ENCODE results near the gene CXCR6. TPM values are rescaled to one million over a fixed set of nuclear protein-coding genes. Genes with fewer than 3 reads are reported as not detected.

Gene CXCR6
- total and polyA plus RNA-seq, 2 donors (not counting 1 experiment from before 2014, with no cell fraction given): not detected

- H3K36me3 ChIP-seq (ENCODE audit: control insufficient read depth, insufficient read depth, low read length): peaks cover 32% of the 10 kb centered on the region
- no peak overlapping the region for H3K4me2 ChIP-seq (ENCODE audit: extremely low read depth, insufficient read depth, low read length)
- no peak overlapping the region for H3K4me3 ChIP-seq (replicated peaks in 1 of 4; ENCODE audit: control extremely low read depth in 1 of 4, insufficient read depth in 1 of 4, low read depth in 3 of 4, low read length in 4 of 4)
- no peak overlapping the region for H3K27ac ChIP-seq (ENCODE audit: insufficient read depth, low read length)
- H2AFZ ChIP-seq (ENCODE audit: low read length): no peak overlapping the region
- DNase-seq (ENCODE audit: low read depth in 2 of 2): no peak
- no peak overlapping the region for H3K9ac ChIP-seq (ENCODE audit: insufficient read depth, low read length)
- H3K27me3 ChIP-seq (ENCODE audit: control insufficient read depth, insufficient read depth, low read length): no peaks in the 10 kb centered on the region
- H4K20me1 ChIP-seq (ENCODE audit: control insufficient read depth, extremely low read depth, insufficient read depth, low read length): no peaks in the 10 kb centered on the region
- no peak for TF ChIP-seq CTCF (conservative IDR thresholded peaks at IDR 0.05 in 1 of 2, IDR thresholded peaks at IDR 0.05 in 1 of 2; ENCODE audit: low read depth in 1 of 2, low read length in 2 of 2)
- TF ChIP-seq EZH2 (IDR thresholded peaks at IDR 0.05; ENCODE audit: low read length, missing control alignments): no peak
- H3K79me2 ChIP-seq (ENCODE audit: control insufficient read depth, insufficient read depth, low read length): no peaks in the 10 kb centered on the region
- H3K9me3 ChIP-seq (ENCODE audit: control insufficient read depth, insufficient read depth, low read depth, low read length): no peaks in the 10 kb centered on the region
- H3K4me1 ChIP-seq (ENCODE audit: control insufficient read depth, extremely low read depth, insufficient read depth, low read length): peaks cover 18% of the 10 kb centered on the region
These were observed 6.9 kb downstream of the CXCR6 start for GRCh38 chr3:45950131-45950530.

- TF ChIP-seq CTCF (conservative IDR thresholded peaks at IDR 0.05 in 1 of 2, IDR thresholded peaks at IDR 0.05 in 1 of 2; ENCODE audit: low read depth in 1 of 2, low read length in 2 of 2): no peak
- TF ChIP-seq EZH2 (IDR thresholded peaks at IDR 0.05; ENCODE audit: low read length, missing control alignments): no peak
- Histone ChIP-seq H3K27me3 (ENCODE audit: control insufficient read depth, insufficient read depth, low read length) (no peaks in the 10 kb centered on the region), H3K36me3 (ENCODE audit: control insufficient read depth, insufficient read depth, low read length) (peaks cover 33% of the 10 kb centered on the region), H4K20me1 (ENCODE audit: control insufficient read depth, extremely low read depth, insufficient read depth, low read length) (no peaks in the 10 kb centered on the region), H3K4me3 (replicated peaks in 1 of 4; ENCODE audit: control extremely low read depth in 1 of 4, insufficient read depth in 1 of 4, low read depth in 3 of 4, low read length in 4 of 4) (no peak overlapping the region), H3K4me1 (ENCODE audit: control insufficient read depth, extremely low read depth, insufficient read depth, low read length) (peaks cover 18% of the 10 kb centered on the region), H3K9ac (ENCODE audit: insufficient read depth, low read length) (no peak overlapping the region), H3K79me2 (ENCODE audit: control insufficient read depth, insufficient read depth, low read length) (no peaks in the 10 kb centered on the region), H3K4me2 (ENCODE audit: extremely low read depth, insufficient read depth, low read length) (no peak overlapping the region), H3K27ac (ENCODE audit: insufficient read depth, low read length) (no peak overlapping the region), H2AFZ (ENCODE audit: low read length) (no peak overlapping the region), H3K9me3 (ENCODE audit: control insufficient read depth, insufficient read depth, low read depth, low read length) (no peaks in the 10 kb centered on the region)
- DNase-seq (ENCODE audit: low read depth in 2 of 2): no peak
These were observed 7.7 kb downstream of the CXCR6 start for GRCh38 chr3:45950686-45951600.

- TF ChIP-seq EZH2 (IDR thresholded peaks at IDR 0.05; ENCODE audit: low read length, missing control alignments): no peak
- TF ChIP-seq CTCF (conservative IDR thresholded peaks at IDR 0.05 in 1 of 2, IDR thresholded peaks at IDR 0.05 in 1 of 2; ENCODE audit: low read depth in 1 of 2, low read length in 2 of 2): no peak
- DNase-seq (ENCODE audit: low read depth in 2 of 2): no peak
- Histone ChIP-seq H3K27me3 (ENCODE audit: control insufficient read depth, insufficient read depth, low read length) (no peaks in the 10 kb centered on the region), H3K79me2 (ENCODE audit: control insufficient read depth, insufficient read depth, low read length) (no peaks in the 10 kb centered on the region), H3K4me3 (replicated peaks in 1 of 4; ENCODE audit: control extremely low read depth in 1 of 4, insufficient read depth in 1 of 4, low read depth in 3 of 4, low read length in 4 of 4) (no peak overlapping the region), H3K9me3 (ENCODE audit: control insufficient read depth, insufficient read depth, low read depth, low read length) (no peaks in the 10 kb centered on the region), H3K9ac (ENCODE audit: insufficient read depth, low read length) (no peak overlapping the region), H3K27ac (ENCODE audit: insufficient read depth, low read length) (no peak overlapping the region), H4K20me1 (ENCODE audit: control insufficient read depth, extremely low read depth, insufficient read depth, low read length) (no peaks in the 10 kb centered on the region), H3K4me2 (ENCODE audit: extremely low read depth, insufficient read depth, low read length) (no peak overlapping the region), H3K36me3 (ENCODE audit: control insufficient read depth, insufficient read depth, low read length) (peaks cover 33% of the 10 kb centered on the region), H3K4me1 (ENCODE audit: control insufficient read depth, extremely low read depth, insufficient read depth, low read length) (peaks cover 18% of the 10 kb centered on the region), H2AFZ (ENCODE audit: low read length) (no peak overlapping the region)
These were observed 8.7 kb downstream of the CXCR6 start for GRCh38 chr3:45951946-45952345.
